AG04449 (cell line): Measurements from ENCODE around the gene C1orf21.

Experiments used
- CTCF ChIA-PET: fragments of 350-600 bp; formaldehyde crosslinking; extraction: SDS; loops from one replicate; lab custom pipeline; 2021; ENCODE audit warnings: antibody characterized with exemption; lab: Yijun Ruan, JAX
- POLR2A ChIA-PET: fragments of 400-600, 350-600 bp; formaldehyde crosslinking; extraction: SDS; loops from one replicate; lab custom pipeline; 2020; ENCODE audit warnings: antibody characterized with exemption, inconsistent platforms; lab: Yijun Ruan, JAX
- DNase-seq: peaks from one replicate; pipeline ENCODE4 v3.0.0-alpha.2; 2010; ENCODE audit warnings: low read depth, low spot score
- H3K4me3 ChIP-seq: 2 replicates; pipeline ENCODE4 v1.5.1; 2011; ENCODE audit warnings: low read depth, mild to moderate bottlenecking, control low read depth, low read length
- TF ChIP-seq, protein P1 (sequence below): IDR thresholded peaks from one replicate; pipeline ENCODE4 v1.5.1; 2011; ENCODE audit warnings: mild to moderate bottlenecking, moderate library complexity, low read length, control low read depth, inconsistent platforms; ENCODE audit not compliant: insufficient read depth; ENCODE audit errors: missing control alignments

Gene C1orf21

DNA sequence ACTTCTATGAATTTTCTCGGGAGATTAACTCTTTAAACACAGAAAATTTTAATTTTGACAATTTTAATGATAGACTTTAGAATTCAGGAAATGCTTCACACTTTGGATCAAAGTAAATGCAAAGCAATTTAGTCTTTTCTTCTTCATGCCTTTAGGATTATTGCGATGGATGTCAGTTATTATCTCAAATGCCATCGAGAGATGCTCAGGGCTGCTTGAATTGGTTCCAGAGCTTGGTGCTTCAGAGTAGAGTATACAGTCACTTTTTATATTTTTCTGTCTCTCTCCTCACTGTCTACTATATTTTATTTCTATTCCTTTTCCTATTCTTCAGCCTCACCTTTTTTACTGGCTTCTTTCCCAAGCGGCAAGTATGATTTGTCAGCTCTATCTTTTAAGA is 59.2 kb downstream of the C1orf21 start:
- ChIA-PET POLR2A (no interaction called here), CTCF (interaction anchor here (1.3 kb wide), 1 partner anchor 218 kb away, joined by 3 read pairs; no protein-coding TSS in a partner anchor)
- TF ChIP-seq, protein P1, sequence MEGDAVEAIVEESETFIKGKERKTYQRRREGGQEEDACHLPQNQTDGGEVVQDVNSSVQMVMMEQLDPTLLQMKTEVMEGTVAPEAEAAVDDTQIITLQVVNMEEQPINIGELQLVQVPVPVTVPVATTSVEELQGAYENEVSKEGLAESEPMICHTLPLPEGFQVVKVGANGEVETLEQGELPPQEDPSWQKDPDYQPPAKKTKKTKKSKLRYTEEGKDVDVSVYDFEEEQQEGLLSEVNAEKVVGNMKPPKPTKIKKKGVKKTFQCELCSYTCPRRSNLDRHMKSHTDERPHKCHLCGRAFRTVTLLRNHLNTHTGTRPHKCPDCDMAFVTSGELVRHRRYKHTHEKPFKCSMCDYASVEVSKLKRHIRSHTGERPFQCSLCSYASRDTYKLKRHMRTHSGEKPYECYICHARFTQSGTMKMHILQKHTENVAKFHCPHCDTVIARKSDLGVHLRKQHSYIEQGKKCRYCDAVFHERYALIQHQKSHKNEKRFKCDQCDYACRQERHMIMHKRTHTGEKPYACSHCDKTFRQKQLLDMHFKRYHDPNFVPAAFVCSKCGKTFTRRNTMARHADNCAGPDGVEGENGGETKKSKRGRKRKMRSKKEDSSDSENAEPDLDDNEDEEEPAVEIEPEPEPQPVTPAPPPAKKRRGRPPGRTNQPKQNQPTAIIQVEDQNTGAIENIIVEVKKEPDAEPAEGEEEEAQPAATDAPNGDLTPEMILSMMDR: no peak
- DNase-seq: no peak
- no peak overlapping the region for H3K4me3 ChIP-seq

DNA sequence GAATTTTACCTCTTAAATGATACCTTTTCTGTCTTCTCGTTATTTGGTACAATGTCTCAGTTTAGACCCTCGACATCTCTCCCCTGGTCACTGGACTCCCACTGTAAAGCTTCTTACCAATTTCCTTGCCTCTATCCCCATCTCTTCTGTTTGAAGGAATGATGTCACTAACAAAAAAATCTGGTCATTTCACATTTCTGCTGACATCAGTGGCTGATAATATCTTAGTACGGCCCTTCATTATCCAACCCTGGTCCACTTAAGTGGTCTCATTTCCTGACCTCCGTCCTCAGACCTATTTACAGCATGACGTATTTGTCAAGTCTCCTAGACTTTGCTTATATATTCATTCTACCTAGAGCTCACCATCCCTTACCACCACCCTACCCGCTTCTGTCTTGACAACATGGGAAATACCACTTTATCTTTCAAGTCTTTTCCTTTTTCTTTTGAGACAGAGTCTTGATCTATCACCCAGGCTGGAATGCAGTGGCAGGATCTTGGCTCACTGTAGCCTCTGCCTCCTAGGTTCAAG is 60.9 kb downstream of the C1orf21 start:
- POLR2A ChIA-PET: no interaction called here
- TF ChIP-seq, protein P1: no peak
- no peak overlapping the region for H3K4me3 ChIP-seq
- CTCF ChIA-PET: no interaction called here
- DNase-seq: no peak

DNA sequence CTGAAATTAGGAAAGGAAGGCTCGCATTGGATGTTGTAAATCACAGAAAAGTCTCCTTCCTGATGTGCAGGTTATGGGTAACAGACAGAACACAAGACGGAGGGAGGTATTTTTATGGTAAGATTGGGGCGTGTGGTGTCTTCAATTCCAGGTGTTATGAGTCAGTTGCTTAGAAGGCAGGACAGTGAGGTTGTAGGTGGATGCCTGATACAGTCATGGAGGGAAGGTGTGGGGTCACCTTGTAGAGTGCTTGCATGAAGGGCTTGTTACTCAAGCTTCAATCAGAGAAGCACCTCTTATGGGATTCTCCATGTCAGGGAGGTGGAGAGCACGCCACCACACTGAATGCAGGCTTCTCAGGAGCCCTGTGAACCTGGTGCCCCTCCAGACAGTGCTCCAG is 63.1 kb downstream of the C1orf21 start:
- TF ChIP-seq, protein P1: no peak
- ChIA-PET POLR2A (no interaction called here), CTCF (interaction anchor here (1.0 kb wide), 1 partner anchor 20 kb away, joined by 3 read pairs; no protein-coding TSS in a partner anchor)
- no peak for DNase-seq
- H3K4me3 ChIP-seq: no peak overlapping the region

DNA sequence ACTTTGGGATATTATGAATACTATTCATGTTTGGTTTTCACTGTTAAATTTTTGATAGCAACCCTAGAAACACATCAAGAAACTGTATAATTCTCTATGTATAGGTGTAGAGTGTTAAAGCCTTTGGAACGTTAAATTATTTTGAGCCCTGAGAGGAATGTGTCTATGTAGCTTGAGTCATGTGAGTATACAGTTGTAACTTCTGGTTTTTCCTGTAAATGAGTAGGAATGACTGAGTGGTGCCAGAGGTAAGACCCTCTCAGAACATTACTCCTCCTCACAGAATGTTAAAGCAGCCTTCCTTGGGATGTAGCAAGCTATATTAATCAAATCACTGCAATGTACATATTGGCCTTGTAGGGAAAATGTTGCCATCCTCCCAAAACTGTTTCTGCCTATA is 69.0 kb downstream of the C1orf21 start:
- POLR2A ChIA-PET: no interaction called here
- CTCF ChIA-PET: interaction anchor here (1.3 kb wide), 1 partner anchor 208 kb away, joined by 3 read pairs; no protein-coding TSS in a partner anchor

DNA sequence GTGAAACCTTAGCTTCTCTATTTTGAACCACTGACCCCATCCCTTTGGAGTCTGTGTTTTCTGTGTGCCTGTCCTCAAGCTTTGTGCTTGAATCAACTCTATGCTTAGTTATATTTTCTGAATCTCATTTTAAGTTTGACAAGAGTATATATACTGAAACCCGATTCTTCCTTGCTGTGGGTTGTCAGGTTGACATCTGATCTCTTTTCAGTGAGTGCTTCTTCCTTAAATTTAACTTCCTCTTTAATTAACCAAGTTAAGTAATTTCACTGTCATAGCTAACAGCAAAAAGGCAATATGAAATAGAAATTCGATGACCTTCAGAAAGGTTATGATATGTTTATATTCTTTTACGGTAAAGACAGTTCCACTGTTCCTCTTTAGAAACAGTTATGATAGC is 69.4 kb downstream of the C1orf21 start:
- POLR2A ChIA-PET: no interaction called here
- no peak for DNase-seq
- TF ChIP-seq, protein P1: no peak
- H3K4me3 ChIP-seq: no peak overlapping the region
- CTCF ChIA-PET: interaction anchor here (1.3 kb wide), 1 partner anchor 208 kb away, joined by 3 read pairs; no protein-coding TSS in a partner anchor

More for the DNA sequence above, 69.0 kb downstream of the C1orf21 start:
- H3K4me3 ChIP-seq: no peak overlapping the region
- DNase-seq: no peak
- TF ChIP-seq, protein P1: no peak

DNA sequence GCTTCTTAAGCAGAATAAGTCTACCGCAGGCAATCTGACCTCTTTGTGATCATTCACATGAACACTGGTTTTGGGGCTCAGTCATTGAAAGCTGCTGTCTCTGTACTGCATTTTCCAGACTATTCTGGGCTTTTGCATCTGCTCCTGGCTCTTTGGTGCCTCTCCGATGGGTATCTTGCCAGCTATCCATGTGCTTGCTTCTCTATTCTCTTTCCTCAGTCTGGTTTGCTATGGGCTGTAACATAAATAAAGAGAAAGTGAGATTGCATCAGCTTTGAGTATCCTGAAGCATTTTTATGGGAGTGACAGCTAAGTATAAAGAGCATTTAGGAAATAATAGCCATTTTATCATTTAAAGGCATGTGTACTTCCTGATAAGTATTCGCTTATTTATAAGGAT is 70.7 kb downstream of the C1orf21 start:
- POLR2A ChIA-PET: no interaction called here

More for the DNA sequence above, 70.7 kb downstream of the C1orf21 start:
- TF ChIP-seq, protein P1: no peak
- DNase-seq: peak; percentile 3
- CTCF ChIA-PET: no interaction called here
- H3K4me3 ChIP-seq: no peak overlapping the region
